Stimulated activated CD4-positive, alpha-beta T cell treated with anti-CD3 and anti-CD28 coated beads, Interleukin-1b, Interleukin-23, amount 100 ng/mL, for 1 hour (primary cell): ENCODE results near the gene PILRB.
"Not testable (repeated sequence)": the region's sequence is repeated elsewhere in the genome, so short reads cannot be mapped to it uniquely, and the experiment has no call there.

Source experiments
- DNase-seq, 2 donors: peaks; one replicate each; pipeline ENCODE4 v3.0.0-alpha.2; 2020; ENCODE audit warnings: low read depth in 2 of 2

The PILRB gene

DNA sequence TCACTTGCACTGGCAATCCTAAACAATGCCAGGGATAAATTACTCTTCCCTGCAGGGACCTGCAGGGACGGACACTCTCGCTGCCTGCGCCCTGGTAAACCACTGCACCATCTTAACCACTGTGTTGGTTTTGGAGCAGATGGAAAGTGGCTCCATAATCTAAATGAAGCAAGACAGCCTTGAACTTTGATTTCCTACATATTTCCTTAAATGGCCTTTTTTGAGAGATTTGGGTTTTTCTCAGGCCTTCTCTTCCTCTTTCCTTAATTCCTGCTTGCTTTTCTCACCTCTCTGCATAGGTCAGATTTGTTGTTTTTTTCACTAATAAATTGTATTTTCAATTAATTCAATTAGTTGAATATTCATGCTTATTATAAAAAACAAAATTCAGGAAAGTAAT, 18.1 kb downstream of the PILRB start:
- DNase-seq, result no peak

DNA sequence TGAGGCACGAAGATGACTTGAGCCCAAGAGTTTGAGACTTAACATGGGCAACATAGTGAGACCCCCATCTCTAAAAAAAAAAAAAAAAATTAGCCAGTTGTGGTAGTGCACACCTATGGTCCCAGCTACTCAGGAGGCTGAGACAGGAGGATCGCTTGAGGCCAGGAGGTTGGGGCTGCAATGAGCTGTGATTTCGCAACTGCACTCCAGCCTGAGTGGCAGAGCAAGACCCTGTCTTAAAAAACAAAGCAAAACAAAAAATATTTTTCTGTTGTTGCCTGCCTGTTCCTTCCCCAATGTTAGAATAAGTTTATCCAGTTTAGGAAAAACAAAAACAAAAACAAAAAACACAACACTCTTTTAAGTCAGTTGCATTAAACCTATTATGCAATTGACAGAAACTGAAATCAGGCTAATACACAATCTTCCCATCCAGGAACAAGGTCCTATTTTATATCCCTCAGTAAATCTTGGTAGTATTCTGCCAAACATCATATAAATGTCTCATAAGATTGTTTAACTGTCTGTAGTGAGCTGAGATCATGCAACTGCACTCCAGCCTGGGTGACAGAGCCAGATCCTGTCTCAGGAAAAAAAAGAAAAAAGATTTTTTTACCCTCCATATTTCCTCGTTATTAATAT, 20.3 kb downstream of the PILRB start:
- DNase-seq, result no peak

DNA sequence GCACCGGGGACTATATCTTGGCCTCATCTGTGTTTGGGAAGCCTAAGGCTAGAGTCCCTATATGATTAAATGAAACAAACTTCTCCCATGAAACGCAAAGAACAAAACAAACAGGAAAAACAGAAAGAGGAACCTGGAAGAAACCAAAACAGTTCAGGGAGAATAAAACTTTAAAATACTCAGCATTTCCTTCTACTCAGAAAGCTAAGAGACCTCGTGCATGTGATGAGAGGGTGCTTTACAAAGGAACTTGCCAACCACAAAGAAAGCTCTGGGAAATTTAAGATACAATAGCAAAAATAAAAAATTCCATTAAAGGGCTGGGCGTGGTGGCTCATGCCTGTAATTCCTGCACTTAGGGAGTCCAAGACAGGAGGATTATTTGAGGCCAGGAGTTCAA, 22.3 kb downstream of the PILRB start:
- DNase-seq, result no peak

DNA sequence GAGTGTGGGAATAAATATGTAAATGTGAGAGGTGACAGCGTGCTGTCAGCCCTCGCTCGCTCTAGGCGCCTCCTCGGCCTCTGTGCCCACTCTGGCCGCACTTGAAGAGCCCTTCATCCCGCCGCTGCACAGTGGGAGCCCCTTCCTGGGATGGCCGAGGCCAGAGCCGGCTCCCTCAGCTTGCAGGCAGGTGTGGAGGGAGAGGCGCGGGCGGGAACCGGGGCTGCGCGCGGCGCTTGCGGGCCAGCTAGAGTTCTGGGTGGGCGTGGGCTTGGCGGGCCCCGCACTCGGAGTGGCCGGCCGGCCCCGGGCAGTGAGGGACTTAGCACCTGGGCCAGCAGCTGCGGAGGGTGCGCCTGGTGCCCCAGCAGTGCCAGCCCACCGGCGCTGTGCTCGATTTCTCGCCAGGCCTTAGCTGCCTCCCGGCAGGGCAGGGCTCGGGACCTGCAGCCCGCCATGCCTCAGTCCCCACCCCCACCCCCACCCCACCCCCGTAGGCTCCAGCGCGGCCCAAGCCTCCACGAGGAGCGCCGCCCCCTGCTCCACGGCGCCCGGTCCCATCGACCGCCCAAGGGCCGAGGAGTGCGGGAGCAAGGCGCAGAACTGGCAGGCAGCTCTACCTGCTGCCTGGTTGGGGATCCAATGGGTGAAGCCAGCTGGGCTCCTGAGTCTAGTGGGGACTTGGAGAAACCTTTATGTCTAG, 23.8 kb downstream of the PILRB start:
- DNase-seq, result not testable (repeated sequence)

DNA sequence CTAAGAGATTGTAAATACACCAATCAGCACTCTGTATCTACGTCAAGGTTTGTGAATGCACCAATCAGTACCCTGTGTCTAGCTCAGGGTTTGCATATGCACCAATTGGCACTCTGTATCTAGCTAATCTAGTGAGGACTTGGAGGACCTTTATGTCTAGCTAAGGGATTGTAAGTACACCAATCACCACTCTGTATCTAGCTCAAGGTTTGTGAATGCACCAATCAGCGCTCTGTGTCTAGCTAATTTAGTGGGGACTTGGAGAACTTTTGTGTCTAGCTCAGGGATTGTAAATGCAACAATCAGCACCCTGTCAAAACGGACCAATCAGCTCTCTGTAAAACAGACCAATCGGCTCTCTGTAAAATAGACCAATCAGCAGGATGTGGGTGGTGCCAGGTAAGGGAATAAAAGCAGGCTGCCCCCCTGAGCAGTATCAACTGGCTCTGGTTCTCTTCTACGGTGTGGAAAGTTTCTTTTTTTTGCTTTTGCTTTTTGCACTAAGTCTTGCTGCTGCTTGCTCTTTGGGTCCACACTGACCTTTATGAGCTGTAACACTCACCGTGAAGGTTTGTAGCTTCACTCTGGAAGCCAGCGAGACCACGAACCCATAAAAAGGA, 24.4 kb downstream of the PILRB start:
- DNase-seq, result not testable (repeated sequence)

DNA sequence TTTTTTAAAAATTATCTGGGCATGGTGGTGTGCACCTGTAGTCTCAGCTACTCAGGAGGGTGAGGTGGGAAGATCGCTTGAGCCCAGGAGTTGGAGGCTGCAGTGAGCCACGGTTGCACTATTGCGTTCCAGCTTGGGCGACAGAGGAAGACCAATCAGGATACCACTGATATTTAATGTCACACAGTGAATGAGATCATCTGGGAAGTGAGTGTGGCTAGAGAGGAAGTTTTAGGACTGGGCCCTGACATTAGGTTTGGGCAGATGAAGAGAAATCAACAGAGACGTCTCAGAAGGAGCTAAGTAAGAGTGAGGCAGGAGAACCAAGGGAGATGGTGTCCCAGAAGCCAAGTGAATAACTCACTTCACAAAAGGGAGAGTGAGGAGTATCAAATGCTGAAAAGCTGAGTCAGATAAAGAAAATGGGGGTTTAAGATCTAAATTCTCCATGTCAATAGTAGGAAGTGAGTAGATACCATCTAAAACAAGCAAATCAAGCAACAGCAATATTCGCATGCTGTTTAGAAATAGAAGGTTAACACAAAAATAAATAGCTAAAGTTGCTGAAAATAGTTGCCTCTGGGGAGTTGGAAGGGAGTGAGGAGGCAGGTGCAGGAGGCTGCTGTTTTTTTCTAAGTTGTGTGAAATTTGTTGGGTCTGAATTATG, 26.8 kb downstream of the PILRB start:
- no peak for DNase-seq

DNA sequence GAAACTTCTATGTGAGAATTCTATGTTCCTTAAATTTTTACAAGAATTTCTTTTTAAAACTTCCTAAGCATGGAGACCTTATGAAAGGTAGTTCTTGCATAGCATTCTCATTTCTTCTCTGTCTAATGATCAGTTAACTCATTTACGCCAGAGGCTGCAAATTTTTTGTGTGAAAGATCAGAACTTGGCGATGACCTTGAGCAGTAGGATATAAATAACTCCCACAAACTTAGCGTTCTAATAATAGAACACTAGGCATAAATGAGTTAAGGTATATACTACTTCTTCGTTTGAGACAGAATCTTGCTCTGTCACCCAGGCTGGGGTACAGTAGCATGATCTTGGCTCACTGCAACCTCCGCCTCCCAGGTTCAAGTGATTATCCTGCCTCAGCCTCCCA, 29.0 kb downstream of the PILRB start:
- DNase-seq, result no peak

DNA sequence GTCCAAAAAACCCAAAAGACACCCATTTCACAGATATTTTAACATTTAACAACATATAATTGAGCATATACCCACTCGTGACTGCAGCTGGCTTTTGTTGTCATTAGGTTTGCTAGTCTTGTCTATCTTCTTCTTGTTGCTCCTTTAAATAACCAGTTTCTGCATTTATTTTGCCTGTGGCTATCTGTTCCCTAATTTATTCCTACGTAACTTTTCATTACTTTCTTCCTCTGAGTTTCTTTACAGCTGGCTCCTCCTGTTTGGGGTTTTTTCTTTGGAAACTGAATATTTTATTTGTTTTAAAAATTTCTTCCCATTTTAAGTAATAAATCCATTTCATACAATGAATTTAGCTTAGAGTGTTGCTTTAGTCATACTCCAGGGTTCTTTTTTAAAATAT, 29.8 kb downstream of the PILRB start:
- DNase-seq, result no peak

DNA sequence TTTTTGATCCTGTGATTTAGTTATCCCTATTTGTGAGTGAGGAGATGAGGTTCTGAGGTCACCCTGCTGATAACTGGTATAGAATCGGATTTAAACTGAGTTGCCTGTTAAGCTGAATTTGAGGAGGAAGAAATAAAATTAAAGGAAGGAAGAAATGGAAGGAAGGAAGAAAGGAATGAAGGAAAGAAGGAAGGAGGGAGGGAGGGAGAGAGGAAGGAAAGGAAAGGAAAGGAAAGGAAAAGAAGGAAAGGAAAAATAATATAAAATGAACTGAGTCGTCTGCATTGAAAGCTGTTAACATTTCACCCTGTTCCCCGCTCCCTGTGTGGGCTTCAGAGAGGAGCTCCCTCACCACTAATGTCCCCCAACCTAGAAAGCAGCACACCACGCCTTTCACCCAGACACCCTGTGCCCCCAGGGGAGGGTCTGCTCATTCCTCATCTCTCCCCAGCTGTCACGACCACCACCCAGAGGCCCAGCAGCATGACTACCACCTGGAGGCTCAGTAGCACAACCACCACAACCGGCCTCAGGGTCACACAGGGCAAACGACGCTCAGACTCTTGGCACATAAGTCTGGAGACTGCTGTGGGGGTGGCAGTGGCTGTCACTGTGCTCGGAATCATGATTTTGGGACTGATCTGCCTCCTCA, 31.6 kb downstream of the PILRB start:
- DNase-seq, result no peak

DNA sequence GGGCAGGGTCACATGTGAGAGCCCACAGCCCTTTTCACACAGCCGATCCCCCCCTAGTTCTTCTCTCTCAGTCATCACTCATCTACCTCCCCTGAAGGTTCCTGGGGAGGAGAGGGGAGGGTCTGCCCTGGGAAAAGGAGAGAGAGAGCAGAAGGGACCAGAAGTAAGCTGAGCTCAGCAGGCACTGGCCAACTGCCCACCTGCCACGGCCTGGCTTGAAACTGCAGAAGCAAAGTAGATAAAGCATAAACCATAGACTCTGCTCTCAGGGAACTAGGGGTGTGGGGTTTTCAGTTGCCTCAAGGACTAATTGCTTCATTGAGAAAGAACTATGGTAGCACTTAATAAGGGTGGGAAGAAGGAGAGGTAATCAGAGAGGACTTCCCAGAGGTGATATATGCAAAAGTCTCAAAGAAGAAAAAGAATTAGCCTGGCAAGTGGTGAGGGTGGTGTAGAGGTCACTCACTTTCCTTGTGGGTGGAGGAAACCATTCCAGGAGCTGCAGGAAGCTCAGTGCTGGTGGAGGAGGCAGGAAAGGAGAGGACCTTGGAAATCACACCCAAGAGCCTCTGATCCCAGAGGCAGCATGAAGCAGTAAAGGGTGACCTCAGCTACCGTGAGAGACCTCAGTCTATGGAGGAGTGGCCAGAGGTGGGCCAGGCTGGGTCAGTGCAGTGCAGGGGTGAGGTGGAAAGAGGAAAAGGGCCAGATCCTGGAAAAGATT, 32.5 kb downstream of the PILRB start:
- no peak for DNase-seq

DNA sequence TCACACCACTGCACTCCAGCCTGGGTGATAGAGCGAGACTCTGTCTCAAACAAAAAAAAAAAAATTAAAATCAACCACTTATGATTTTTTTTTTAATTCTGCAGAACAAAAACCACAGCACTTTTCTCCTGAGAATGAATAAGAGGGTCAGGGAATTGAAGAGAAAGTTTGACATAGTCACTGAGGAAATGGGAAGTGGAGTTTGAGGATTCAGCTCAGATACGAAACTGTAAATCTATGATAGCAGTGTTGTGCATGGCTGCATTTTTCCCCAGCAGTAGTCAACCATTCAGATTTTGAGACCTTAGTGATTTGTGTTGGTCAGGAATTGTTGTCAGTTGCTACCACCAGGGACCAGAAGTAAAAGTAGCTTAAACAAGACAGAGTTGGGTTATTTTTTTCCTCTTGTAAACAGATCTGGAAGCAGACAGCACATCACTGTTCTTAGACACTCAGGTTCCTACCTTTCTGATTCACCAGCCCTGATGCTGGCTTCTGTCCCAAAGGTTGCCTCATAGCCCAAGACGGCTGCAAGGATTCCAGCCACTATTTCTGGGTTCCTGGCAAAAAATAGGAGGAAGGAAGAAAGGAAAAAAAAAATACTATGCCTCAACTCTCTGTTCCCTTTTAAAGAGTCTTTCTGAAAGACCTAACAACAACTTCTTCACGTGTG, 35.5 kb downstream of the PILRB start:
- DNase-seq, result no peak

DNA sequence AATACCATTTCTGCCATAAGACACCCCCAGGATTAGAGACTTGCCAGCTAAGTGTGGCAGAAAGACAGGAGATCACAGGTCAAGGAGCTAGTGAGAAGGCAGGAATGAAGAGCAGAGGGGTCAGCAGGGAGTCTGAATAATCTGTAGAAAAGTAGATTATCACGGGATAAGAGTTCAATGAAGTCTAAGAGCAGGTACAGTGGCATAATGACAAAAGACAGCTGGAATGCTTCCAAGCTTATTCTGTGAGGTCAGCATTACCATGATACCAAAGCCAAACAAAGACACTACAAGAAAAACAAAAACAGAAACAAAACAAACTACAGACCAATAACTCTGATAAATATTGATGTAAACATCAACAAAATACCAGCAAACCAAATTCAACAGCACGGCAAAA, 36.2 kb downstream of the PILRB start:
- no peak for DNase-seq

DNA sequence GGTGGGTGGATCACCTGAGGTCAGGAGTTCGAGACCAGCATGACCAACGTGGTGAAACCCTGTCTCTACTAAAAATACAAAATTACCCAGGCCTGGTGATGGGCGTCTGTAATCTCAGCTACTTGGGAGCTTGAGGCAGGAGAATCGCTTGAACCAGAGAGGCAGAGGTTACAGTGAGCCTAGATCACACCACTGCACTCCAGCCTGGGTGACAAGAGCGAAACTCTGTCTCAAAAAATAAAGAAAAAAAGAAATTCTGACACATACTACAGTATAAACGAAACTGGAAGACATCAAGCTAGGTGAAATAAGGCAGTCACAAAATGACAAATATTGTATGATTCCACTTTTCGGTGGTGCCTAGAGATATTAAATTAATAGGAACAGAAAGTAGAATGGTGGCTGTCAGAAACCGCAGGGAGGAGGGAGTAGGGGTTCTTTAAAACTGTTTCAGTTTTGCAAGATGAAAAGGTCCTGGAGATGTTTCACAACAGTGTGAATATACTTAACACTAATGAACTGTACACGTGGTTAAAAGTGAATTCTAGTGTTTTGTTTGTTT, 38.6 kb downstream of the PILRB start:
- no peak for DNase-seq

DNA sequence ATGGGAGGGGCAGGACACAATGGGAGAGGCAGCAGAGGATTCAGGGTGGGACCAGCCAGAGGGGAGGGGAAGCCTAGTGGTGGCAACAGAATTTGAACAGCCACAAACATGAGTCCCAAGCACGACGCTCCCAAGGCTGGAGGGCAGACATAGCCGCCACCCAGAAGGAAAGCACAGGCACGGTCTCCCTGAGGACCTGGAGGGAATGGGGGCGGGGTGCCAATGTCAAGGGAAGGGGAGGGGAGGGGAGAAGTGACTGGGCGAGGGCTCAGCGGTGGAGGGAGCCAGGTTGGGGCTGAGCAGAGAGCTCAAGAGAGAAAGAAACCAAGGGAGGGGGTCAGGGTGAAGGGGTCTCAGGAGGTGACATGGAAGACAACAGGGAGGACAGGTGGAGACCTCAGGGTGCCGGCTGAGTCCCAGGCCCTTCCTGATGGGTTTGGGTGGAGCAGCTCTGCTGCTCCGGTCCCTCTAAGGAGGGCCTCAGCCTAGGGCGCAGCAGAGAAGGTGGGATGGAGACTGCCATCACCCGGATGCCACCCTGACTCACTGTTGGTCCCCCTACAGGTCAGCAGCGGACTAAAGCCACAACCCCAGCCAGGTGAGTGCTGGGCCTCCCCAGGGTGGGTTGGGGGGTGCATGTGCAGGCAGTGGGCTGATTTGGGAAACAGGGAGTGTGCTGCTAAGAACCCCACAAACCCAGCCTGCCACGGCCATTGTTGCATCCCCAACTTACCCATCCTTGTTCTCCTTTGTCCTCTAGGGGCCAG, 39.6 kb downstream of the PILRB start:
- no peak for DNase-seq

DNA sequence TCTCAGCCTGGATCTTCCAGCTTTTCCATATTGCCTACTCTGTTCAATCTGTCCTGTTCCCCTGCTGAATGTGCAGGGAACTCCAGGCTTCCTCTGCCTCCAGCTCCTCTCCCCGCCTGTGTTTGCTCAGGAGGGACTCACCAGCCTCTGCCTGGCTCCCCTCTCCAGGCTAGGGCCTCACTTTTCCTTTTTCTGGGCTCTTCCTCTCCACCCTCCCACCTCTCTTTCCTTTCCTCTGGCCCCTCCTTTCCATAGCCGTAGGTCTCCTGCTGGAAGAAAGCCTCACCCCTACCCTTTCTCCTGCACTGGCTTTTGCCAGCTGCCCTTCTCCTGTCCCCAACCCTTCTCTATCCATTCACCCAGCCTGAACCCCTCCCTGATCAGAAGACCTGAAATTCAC, 40.3 kb downstream of the PILRB start:
- DNase-seq, result no peak

DNA sequence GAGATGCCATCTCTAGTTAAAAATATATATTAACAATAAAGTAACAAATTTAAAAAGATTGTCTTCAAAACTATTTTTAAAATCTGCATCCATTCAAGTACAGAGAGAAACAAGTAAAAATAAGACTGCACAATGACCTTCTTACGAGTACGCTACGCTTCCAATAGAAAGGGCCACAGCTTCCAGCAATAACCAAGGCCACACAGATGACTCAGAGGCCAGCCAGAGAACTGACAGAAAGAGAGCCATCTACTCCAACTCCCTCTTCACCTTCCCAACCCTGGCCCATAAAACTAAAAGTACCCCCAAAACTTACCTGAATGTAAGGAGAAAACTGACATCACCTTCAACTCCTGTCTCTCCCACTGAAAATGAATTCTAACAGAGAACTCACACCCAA, 42.1 kb downstream of the PILRB start:
- DNase-seq, result no peak

DNA sequence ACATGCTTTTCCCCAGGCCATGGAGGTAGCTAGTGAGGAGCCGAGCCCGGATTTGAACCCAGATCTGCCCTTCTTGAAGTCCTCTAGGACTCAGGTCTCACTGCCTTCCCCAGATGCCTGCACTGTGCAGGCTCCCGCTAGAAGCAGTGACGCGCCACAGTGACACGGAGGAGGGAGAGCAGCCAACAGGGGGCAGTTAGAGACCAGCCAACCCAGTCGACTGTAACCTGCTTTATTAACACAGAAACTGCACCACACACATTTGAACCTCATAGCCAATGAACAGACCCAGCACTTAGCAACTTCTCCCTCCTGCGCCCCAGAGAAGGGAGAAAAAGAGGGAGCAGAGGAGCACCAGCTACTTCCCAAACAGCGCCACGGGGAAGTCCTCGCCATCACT, 42.7 kb downstream of the PILRB start:
- DNase-seq, result no peak

DNA sequence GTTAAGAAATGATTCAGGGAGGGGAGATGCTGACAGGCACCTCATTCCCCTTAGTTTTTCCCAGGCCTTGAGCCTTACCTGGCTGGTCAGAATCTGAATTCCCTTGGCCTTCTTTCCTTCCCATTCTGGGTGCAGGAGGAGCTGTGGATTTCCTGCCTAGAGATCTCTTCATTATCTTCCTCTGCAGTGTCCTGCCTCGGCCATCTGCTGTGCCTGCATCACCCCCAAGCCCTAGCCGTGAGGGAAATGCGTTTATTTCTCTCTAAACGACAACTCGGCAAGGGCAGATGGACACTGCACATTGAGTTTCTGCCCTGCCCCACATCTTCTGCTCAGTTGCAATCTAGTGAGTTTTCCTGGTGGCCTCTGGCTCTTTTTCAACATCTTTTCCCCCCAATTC, 43.9 kb downstream of the PILRB start:
- no peak for DNase-seq

DNA sequence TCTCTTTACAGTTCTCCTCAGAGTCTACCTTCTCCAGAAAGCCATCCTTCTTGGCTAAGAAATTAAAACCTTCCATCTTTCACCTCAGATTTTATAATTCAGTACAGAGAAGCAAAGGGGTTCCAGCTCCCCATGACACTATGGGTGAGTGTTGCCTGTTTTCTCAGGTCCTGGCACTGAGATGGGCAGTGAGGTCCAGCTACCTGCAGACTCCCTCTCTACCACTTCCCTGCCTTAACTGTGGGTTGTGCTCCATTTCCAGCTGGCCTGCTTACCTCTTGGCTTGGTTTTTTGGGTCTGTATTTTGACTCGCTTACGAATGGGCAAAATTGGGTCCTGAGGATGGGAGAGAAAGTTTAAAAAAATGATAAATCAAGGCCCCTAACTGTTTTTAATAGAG, 44.3 kb downstream of the PILRB start:
- DNase-seq, result no peak

DNA sequence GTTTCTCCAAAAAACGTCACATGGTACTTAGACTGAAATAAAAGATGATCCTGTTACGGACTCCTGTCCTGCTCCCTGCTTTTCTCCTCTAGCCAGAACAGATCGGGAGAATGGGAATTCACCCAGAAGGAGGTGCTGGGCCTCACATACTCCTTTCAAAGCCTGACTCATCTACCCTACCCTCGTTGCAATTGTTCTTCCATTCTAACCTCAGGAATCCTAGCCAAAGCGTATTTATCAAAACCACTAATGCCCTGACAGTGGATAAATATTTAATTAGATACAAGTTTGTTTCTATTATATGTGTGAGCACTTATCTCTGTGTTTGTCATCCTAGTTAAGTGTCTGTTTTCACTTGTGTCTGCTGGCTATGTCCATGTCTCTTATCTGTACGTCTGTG, 48.9 kb downstream of the PILRB start:
- DNase-seq, result no peak
